Erythroblast (primary cell): ENCODE results near the gene LRCH2.

Source experiments
- GATA1 ChIP-seq: IDR thresholded peaks from 2 replicates; pipeline ENCODE4 v1.6.1; 2011; ENCODE audit warnings: low read depth, mild to moderate bottlenecking, control low read depth, low read length, moderate library complexity
- POLR2A ChIP-seq: IDR thresholded peaks from 2 replicates; pipeline ENCODE4 v1.6.1; 2011; ENCODE audit warnings: mild to moderate bottlenecking, low read length

- no peak for TF ChIP-seq POLR2A
- TF ChIP-seq GATA1: no peak
These were observed 34.5 kb upstream of the LRCH2 start for GRCh38 chrX:115268421-115268820.
